Nephron progenitor cell (in vitro differentiated cells): Measurements from ENCODE around the gene GPR84.

Source experiments
- DNase-seq: peaks from one replicate; pipeline ENCODE4 v3.0.0; 2021
- H3K27ac Mint-ChIP-seq: 2 replicates; pipeline ENCODE4 v1.8.0; 2021; ENCODE audit warnings: mild to moderate bottlenecking, moderate library complexity, mixed read lengths
- H3K27me3 Mint-ChIP-seq: 2 replicates; pipeline ENCODE4 v1.8.0; 2021; ENCODE audit warnings: mild to moderate bottlenecking, low read depth, mixed read lengths; ENCODE audit not compliant: poor library complexity
- H3K36me3 Mint-ChIP-seq: 2 replicates; pipeline ENCODE4 v1.8.0; 2021; ENCODE audit warnings: low read depth, mixed read lengths
- H3K4me1 Mint-ChIP-seq: 2 replicates; pipeline ENCODE4 v1.8.0; 2021; ENCODE audit warnings: mixed read lengths
- H3K4me3 Mint-ChIP-seq: 2 replicates; pipeline ENCODE4 v1.8.0; 2021; ENCODE audit warnings: mild to moderate bottlenecking, moderate library complexity, mixed read lengths
- H3K9me3 Mint-ChIP-seq: 2 replicates; pipeline ENCODE4 v1.8.0; 2021; ENCODE audit warnings: mild to moderate bottlenecking, moderate library complexity, mixed read lengths
- TF ChIP-seq, protein P1 (sequence below): fragments of 200-600 bp; sonication (generic); IDR thresholded peaks from 2 replicates; pipeline ENCODE4 v1.5.0; 2021; ENCODE audit warnings: antibody characterized with exemption

GPR84 gene

GRCh38 chr12:54370171-54370730, 6.0 kb upstream of the GPR84 start:
- peak overlapping the region; percentile 56 for H3K4me3 Mint-ChIP-seq
- peaks cover 9% of the 10 kb centered on the region for H3K27me3 Mint-ChIP-seq
- H3K4me1 Mint-ChIP-seq: peaks cover 73% of the 10 kb centered on the region
- no peak overlapping the region for H3K27ac Mint-ChIP-seq
- H3K36me3 Mint-ChIP-seq: peaks cover 12% of the 10 kb centered on the region
- H3K9me3 Mint-ChIP-seq: no peaks in the 10 kb centered on the region
- TF ChIP-seq, protein P1, sequence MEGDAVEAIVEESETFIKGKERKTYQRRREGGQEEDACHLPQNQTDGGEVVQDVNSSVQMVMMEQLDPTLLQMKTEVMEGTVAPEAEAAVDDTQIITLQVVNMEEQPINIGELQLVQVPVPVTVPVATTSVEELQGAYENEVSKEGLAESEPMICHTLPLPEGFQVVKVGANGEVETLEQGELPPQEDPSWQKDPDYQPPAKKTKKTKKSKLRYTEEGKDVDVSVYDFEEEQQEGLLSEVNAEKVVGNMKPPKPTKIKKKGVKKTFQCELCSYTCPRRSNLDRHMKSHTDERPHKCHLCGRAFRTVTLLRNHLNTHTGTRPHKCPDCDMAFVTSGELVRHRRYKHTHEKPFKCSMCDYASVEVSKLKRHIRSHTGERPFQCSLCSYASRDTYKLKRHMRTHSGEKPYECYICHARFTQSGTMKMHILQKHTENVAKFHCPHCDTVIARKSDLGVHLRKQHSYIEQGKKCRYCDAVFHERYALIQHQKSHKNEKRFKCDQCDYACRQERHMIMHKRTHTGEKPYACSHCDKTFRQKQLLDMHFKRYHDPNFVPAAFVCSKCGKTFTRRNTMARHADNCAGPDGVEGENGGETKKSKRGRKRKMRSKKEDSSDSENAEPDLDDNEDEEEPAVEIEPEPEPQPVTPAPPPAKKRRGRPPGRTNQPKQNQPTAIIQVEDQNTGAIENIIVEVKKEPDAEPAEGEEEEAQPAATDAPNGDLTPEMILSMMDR: peak; percentile 83
- DNase-seq: peak; percentile 88

DNA sequence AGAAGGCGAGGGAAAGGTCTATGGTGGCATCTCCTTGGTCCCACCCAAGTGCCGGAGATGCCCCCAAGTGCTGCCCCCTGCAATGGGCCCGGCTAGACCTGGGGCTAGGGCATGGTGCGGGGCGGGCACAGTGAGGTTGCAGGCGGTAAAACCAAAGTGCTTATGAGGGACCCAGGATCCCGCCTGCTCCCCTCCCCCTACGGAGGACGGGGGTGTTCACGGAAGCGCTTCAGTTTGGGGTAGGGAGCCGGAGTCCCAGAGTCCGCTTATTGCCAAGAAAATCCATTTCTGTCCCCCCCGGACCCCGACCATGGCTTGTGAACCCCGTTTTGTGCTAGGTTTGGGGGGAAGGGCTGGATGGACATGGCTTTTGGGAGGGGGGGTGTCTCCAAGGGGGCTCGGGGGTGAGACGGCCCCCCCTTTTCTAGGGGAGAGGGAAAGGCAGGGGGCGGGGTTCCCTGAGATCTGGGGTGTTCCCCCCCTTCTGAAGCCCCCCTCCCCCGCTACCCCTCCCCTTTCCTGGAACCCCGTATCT, 5.4 kb upstream of the GPR84 start:
- H3K9me3 Mint-ChIP-seq: no peaks in the 10 kb centered on the region
- TF ChIP-seq, protein P1: no peak
- peak overlapping the region; percentile 74 for H3K4me3 Mint-ChIP-seq
- peaks cover 68% of the 10 kb centered on the region for H3K4me1 Mint-ChIP-seq
- DNase-seq: no peak
- no peak overlapping the region for H3K27ac Mint-ChIP-seq
- H3K36me3 Mint-ChIP-seq: peaks cover 12% of the 10 kb centered on the region
- H3K27me3 Mint-ChIP-seq: peaks cover 9% of the 10 kb centered on the region

DNA sequence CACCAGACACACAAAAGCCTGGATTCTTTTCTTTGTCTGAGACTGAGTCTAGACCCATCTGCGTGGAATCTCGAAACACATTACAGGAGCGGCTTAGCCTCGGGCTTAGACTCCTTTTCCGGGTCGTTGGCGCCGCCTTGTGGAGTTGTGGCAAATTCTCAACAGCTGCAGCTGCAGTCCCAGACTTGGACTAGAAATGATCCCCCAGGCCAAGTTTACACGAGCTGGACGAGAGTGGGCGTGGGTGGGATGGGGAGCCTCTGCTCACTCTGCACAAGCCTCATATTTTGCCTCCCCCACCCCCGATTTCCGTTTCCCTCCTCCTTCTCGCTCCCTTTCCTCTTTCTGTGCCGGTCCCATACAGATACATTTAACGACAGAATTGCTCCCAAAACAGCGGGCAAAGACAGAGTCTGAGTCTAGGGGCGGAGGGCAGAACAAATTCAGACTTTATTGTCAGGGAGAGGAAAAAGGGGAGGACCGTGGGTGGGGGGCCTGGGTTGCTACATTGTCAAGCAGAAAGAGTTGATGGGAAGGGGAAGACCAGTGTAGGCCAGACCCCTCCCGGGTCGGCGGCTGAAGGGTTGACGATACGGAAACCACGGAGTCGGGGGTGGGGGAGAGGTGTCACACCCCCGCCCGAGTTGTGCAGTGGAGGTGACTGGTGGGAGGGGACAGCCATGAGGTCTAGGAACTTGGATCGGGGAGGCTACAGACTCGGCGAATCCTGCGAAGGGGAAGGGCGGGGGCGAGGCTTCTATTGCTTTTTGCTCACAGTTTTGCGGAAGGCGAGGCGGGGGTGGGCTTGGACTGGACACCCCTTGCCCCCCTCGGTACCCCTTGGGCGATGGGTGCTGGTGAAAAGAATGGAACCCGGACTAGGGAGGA, 4.7 kb upstream of the GPR84 start:
- Mint-ChIP-seq H3K27ac (peak overlapping the region; percentile 79), H3K27me3 (peaks cover 15% of the 10 kb centered on the region), H3K4me3 (peak overlapping the region; percentile 74), H3K36me3 (peaks cover 12% of the 10 kb centered on the region), H3K9me3 (no peaks in the 10 kb centered on the region), H3K4me1 (peaks cover 65% of the 10 kb centered on the region)
- DNase-seq: peak; percentile 94
- TF ChIP-seq, protein P1: peak; percentile 71

- peaks cover 57% of the 10 kb centered on the region for H3K4me1 Mint-ChIP-seq
- TF ChIP-seq, protein P1: no peak
- H3K27me3 Mint-ChIP-seq: peaks cover 17% of the 10 kb centered on the region
- H3K27ac Mint-ChIP-seq: no peak overlapping the region
- peak overlapping the region; percentile 74 for H3K4me3 Mint-ChIP-seq
- no peak for DNase-seq
- H3K9me3 Mint-ChIP-seq: no peaks in the 10 kb centered on the region
- peaks cover 9% of the 10 kb centered on the region for H3K36me3 Mint-ChIP-seq
Observed at GRCh38 chr12:54368025-54368708, 3.9 kb upstream of the GPR84 start.

- peaks cover 24% of the 10 kb centered on the region for H3K4me1 Mint-ChIP-seq
- DNase-seq: no peak
- H3K27ac Mint-ChIP-seq: no peak overlapping the region
- no peak overlapping the region for H3K4me3 Mint-ChIP-seq
- TF ChIP-seq, protein P1: no peak
- no peaks in the 10 kb centered on the region for H3K36me3 Mint-ChIP-seq
- peaks cover 15% of the 10 kb centered on the region for H3K27me3 Mint-ChIP-seq
- no peaks in the 10 kb centered on the region for H3K9me3 Mint-ChIP-seq
Observed at GRCh38 chr12:54363618-54364017, 668 bp downstream of the GPR84 start.
